Mammary epithelial cell (primary cell): Measurements from ENCODE around the gene NUDT3.
"Not testable (repeated sequence)": the region's sequence is repeated elsewhere in the genome, so short reads cannot be mapped to it uniquely, and the experiment has no call there.

ENCODE experiments used
- CTCF ChIP-seq, 2 donors: IDR thresholded peaks in 1 of 2; conservative IDR thresholded peaks in 1 of 2; 2 replicates each; pipeline ENCODE4 v1.5.1; 2011 to 2012; ENCODE audit warnings: inconsistent platforms in 2 of 2, low read length in 2 of 2, mild to moderate bottlenecking in 2 of 2, control low read depth in 1 of 2, low read depth in 1 of 2; ENCODE audit not compliant: insufficient read depth in 1 of 2; ENCODE audit errors: extremely low read depth in 1 of 2
- EZH2 ChIP-seq: IDR thresholded peaks from 2 replicates; pipeline ENCODE4 v1.6.1; 2012; ENCODE audit warnings: low read length, inconsistent platforms, borderline replicate concordance

GRCh38 chr6:34263484-34263883 is 129.0 kb downstream of the NUDT3 start:
- TF ChIP-seq CTCF (conservative IDR thresholded peaks at IDR 0.05 in 1 of 2, IDR thresholded peaks at IDR 0.05 in 1 of 2; ENCODE audit: extremely low read depth in 1 of 2, insufficient read depth in 1 of 2, low read depth in 1 of 2, low read length in 2 of 2); EZH2: not testable (repeated sequence)
